ENCODE data around the gene LMF1.
"Not testable (repeated sequence)": the region's sequence is repeated elsewhere in the genome, so short reads cannot be mapped to it uniquely, and the experiment has no call there.

Gene LMF1

GRCh38 chr16:820748-821147, 150.0 kb downstream of the LMF1 start:
- no peak for DNase-seq

- not testable (repeated sequence) for DNase-seq
These were observed 150.8 kb downstream of the LMF1 start for GRCh38 chr16:820044-820408.

GRCh38 chr16:819336-820043, 151.3 kb downstream of the LMF1 start:
- no peak for DNase-seq

GRCh38 chr16:818592-818991, 152.2 kb downstream of the LMF1 start:
- DNase-seq: no peak

GRCh38 chr16:818132-818531, 152.7 kb downstream of the LMF1 start:
- no peak for DNase-seq

GRCh38 chr16:817001-817906, 153.5 kb downstream of the LMF1 start:
- DNase-seq: no peak

GRCh38 chr16:815861-816260, 154.9 kb downstream of the LMF1 start:
- DNase-seq: no peak

- DNase-seq: no peak
These were observed 155.8 kb downstream of the LMF1 start for GRCh38 chr16:814974-815373.

GRCh38 chr16:813916-814412, 156.8 kb downstream of the LMF1 start:
- DNase-seq: no peak

- no peak for DNase-seq
These were observed 157.4 kb downstream of the LMF1 start for GRCh38 chr16:813204-813915.

GRCh38 chr16:808085-808386, 162.7 kb downstream of the LMF1 start:
- no peak for DNase-seq

GRCh38 chr16:807347-808084, 163.3 kb downstream of the LMF1 start:
- DNase-seq: no peak

GRCh38 chr16:805474-805873, 165.3 kb downstream of the LMF1 start:
- DNase-seq: no peak

GRCh38 chr16:804193-805048, 166.4 kb downstream of the LMF1 start:
- no peak for DNase-seq

- DNase-seq: no peak
These were observed 167.1 kb downstream of the LMF1 start for GRCh38 chr16:803754-804080.
